ENCODE results near the gene STIM1.
"Not testable (repeated sequence)": the region's sequence is repeated elsewhere in the genome, so short reads cannot be mapped to it uniquely, and the experiment has no call there.

The STIM1 gene

DNA sequence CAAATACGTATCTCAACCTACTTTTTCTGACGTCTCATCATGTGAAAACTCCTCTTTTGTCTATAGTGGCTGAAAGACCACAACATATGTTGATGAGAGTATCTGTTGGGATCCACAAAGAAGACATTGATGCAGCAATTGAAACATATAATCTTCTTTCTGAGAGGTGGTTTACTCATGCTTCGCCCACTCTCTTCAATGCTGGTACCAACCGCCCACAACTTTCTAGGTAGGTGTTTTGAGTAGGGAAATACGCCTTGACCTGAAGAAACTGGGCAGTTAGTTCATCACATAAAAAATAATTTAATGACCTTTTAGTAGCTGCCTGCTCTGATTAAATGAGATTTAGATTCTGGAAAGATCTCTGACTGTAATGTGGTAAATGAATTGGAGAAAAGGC, 256.4 kb downstream of the STIM1 start:
- DNase-seq (ENCODE audit: low read depth in 2 of 2): no peak

- DNase-seq (ENCODE audit: low read depth in 2 of 2): no peak
These were observed 259.7 kb downstream of the STIM1 start for GRCh38 chr11:4115128-4115527.

- no peak for DNase-seq (ENCODE audit: low read depth in 2 of 2)
These were observed 262.6 kb downstream of the STIM1 start for GRCh38 chr11:4118107-4118506.

DNA sequence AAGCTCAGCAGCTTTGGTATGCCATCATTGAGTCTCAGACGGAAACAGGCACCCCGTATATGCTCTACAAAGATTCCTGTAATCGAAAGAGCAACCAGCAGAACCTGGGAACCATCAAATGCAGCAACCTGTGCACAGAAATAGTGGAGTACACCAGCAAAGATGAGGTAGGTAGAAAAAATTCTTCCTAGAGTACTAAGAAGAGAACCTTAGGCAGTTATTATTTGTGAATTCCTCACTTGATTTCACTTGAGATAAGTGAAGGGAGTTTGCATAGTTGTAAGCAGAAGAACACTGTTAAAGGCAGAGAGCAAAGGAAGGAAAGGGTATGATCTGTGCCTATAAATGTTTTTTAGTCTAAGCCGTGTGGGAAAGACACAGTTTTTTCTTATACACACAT, 267.8 kb downstream of the STIM1 start:
- DNase-seq (ENCODE audit: low read depth in 2 of 2): no peak

DNA sequence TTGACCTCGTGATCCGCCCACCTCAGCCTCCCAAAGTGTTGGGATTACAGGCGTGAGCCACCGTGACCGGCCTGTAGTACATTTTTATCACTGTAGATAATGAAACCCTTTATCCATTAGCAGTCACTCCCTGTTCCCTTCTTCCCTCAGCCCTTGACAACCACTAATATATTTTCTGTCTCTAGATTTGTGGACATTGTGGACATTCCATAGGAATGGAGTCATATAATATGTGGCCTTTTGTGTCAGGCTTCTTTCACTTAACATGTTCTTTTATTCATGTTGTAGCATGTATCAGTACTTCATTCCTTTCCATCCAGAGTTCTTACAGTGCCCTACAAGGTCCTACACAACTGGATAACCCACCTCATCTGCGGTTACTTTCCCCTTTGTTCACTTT, 269.7 kb downstream of the STIM1 start:
- no peak for DNase-seq (ENCODE audit: low read depth in 2 of 2)

DNA sequence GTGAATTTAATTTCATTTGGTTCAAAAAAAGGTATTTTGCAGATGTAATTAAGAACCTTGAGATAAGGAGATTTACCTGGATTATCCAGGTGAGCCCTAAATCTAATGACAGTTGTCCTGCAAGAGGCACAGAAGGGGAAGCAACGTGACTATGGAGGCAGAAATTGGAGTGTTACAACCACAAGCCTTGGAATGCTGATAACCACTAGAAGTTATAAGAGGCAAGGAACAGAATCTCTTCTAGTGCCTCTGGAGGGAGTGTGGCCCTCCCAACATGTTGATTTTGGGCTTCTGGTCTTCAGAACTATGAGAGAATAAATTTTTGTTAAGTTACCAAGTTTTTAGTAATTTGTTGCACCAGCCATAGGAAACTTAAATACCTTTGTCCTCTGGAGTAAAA, 271.9 kb downstream of the STIM1 start:
- DNase-seq (ENCODE audit: low read depth in 2 of 2): no peak

DNA sequence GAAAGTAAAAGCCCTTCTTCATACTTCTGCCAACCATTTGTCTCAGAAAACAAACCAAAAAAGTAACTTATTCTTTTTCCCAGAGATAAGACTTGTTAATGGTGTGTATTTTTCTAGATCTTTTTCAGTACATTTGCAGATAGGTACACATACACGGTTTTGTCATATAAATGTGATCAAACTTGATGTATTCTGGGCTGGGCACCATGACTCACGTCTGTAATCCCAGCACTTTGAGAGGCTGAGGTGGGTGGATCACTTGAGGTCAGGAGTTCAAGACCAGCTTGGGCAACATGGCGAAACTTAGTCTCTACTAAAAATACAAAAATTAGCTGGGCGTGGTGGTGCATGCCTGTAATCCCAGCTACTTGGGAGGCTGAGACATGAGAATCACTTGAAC, 274.8 kb downstream of the STIM1 start:
- DNase-seq (ENCODE audit: low read depth in 2 of 2): not testable (repeated sequence)

- DNase-seq (ENCODE audit: low read depth in 2 of 2): no peak
These were observed 279.3 kb downstream of the STIM1 start for GRCh38 chr11:4134806-4135205.

GRCh38 chr11:4138497-4138896, 283.0 kb downstream of the STIM1 start:
- DNase-seq (ENCODE audit: low read depth in 2 of 2): no peak

GRCh38 chr11:4140067-4140636, 284.7 kb downstream of the STIM1 start:
- no peak for DNase-seq (ENCODE audit: low read depth in 2 of 2)

Measured in stimulated activated CD8-positive, alpha-beta memory T cell treated with anti-CD3 and anti-CD28 coated beads, Interleukin-2, amount 100 ng/mL, for 48 hours (primary cell).